B cell (primary cell): ENCODE data around the gene RAC2. TPM values are rescaled to one million over a fixed set of nuclear protein-coding genes. Genes with fewer than 3 reads are reported as not detected.

Experiments used
- ATAC-seq: fragments of 200-7000 bp; cut with Tn5 transposase; one replicate; pipeline ENCODE4 v1.10.0; 2021; ENCODE audit warnings: low read depth, mild to moderate bottlenecking, moderate number of reproducible peaks, moderate library complexity
- CTCF ChIA-PET: fragments of 350-600 bp; sonication (Branson Sonifier 250); formaldehyde crosslinking; loops from one replicate; lab custom pipeline; 2021; ENCODE audit warnings: antibody characterized with exemption, inconsistent platforms; lab: Charles Lee
- POLR2A ChIA-PET: fragments of 350-600 bp; sonication (Branson Sonifier 250); formaldehyde crosslinking; loops from one replicate; lab custom pipeline; 2021; ENCODE audit warnings: antibody characterized with exemption; lab: Charles Lee
- DNase-seq: peaks from one replicate; pipeline ENCODE4 v3.0.0; 2013
- H2AFZ ChIP-seq: 2 replicates; pipeline ENCODE4 v1.6.1; 2012; ENCODE audit warnings: mild to moderate bottlenecking, low read depth, low read length; ENCODE audit not compliant: insufficient read depth, poor library complexity, severe bottlenecking
- H3K27ac ChIP-seq, 2 donors: 1 replicate in 1 of 2; 2 replicates in 1 of 2; pipeline ENCODE4 v1.5.1; 2012 to 2013; ENCODE audit warnings: low read length in 2 of 2, mild to moderate bottlenecking in 2 of 2, moderate library complexity in 1 of 2
- H3K27me3 ChIP-seq, 4 experiments: fragments of 200-600 bp in 1 of 4; sonication (generic) in 1 of 4; replicated peaks in 1 of 4; 1 replicate in 2 of 4; 2 replicates in 2 of 4; pipeline versions ENCODE4 v1.6.1 to v1.7.0; 2013 to 2016; ENCODE audit warnings: low read length in 3 of 4, mild to moderate bottlenecking in 2 of 4, mixed read lengths in 1 of 4, moderate library complexity in 1 of 4; ENCODE audit not compliant: insufficient read depth in 4 of 4, control insufficient read depth in 3 of 4; ENCODE audit errors: control extremely low read depth in 1 of 4
- H3K36me3 ChIP-seq, 2 experiments: replicated peaks in 1 of 2; 1 replicate in 1 of 2; 2 replicates in 1 of 2; pipeline versions ENCODE4 v1.6.1 to v1.7.1; 2013; ENCODE audit warnings: low read length in 1 of 2; ENCODE audit not compliant: insufficient read depth in 2 of 2, control insufficient read depth in 1 of 2; ENCODE audit errors: control extremely low read depth in 1 of 2, extremely low read depth in 1 of 2
- H3K4me1 ChIP-seq, 2 donors: fragments of 200-600 bp in 1 of 2; sonication (generic) in 1 of 2; 1 replicate in 1 of 2; 2 replicates in 1 of 2; pipeline versions ENCODE4 v1.5.1 to v1.6.1; 2013 to 2017; ENCODE audit warnings: low read length in 2 of 2; ENCODE audit not compliant: control insufficient read depth in 2 of 2, insufficient read depth in 2 of 2
- H3K4me2 ChIP-seq: replicated peaks from 2 replicates; pipeline ENCODE3; 2012; ENCODE audit warnings: mild to moderate bottlenecking, low read depth, low read length; ENCODE audit not compliant: poor library complexity, severe bottlenecking
- H3K4me3 ChIP-seq, 5 experiments: fragments of 200-600 bp in 1 of 5; sonication (generic) in 1 of 5; 1 replicate in 3 of 5; 2 replicates in 2 of 5; pipeline versions ENCODE4 v1.5.1 to v1.7.0; 2011 to 2016; ENCODE audit warnings: low read length in 4 of 5, mild to moderate bottlenecking in 4 of 5, low read depth in 2 of 5, control low read depth in 1 of 5, moderate library complexity in 1 of 5; ENCODE audit not compliant: insufficient read depth in 1 of 5; ENCODE audit errors: control extremely low read depth in 1 of 5, extremely low read depth in 1 of 5
- H3K79me2 ChIP-seq: fragments of 200-600 bp; sonication (generic); one replicate; pipeline ENCODE4 v1.6.0; 2016; ENCODE audit warnings: low read length; ENCODE audit not compliant: control insufficient read depth, insufficient read depth
- H3K9ac ChIP-seq: fragments of 200-600 bp; sonication (generic); 2 replicates; pipeline ENCODE4 v1.6.1; 2017; ENCODE audit warnings: mild to moderate bottlenecking, low read length, moderate library complexity
- H3K9me3 ChIP-seq, 3 donors: one replicate each; pipeline versions ENCODE4 v1.6.1 to v1.7.1; 2013; ENCODE audit warnings: low read length in 2 of 3; ENCODE audit not compliant: control insufficient read depth in 2 of 3, insufficient read depth in 1 of 3; ENCODE audit errors: control extremely low read depth in 1 of 3
- H4K20me1 ChIP-seq: 2 replicates; pipeline ENCODE4 v1.6.0; 2012; ENCODE audit warnings: mild to moderate bottlenecking, low read length; ENCODE audit not compliant: insufficient read depth, control insufficient read depth, poor library complexity, severe bottlenecking
- H3K27ac Mint-ChIP-seq: one replicate; pipeline ENCODE4 v1.8.0; 2021; ENCODE audit warnings: mixed read lengths
- H3K27me3 Mint-ChIP-seq: one replicate; pipeline ENCODE4 v1.8.0; 2021; ENCODE audit warnings: mixed read lengths
- H3K4me1 Mint-ChIP-seq: one replicate; pipeline ENCODE4 v1.8.0; 2021; ENCODE audit warnings: mixed read lengths
- H3K4me3 Mint-ChIP-seq: one replicate; pipeline ENCODE4 v1.8.0; 2021; ENCODE audit warnings: mixed read lengths
- H3K9me3 Mint-ChIP-seq: one replicate; pipeline ENCODE4 v1.8.0; 2022; ENCODE audit warnings: mixed read lengths; ENCODE audit not compliant: insufficient read depth
- EZH2 ChIP-seq: IDR thresholded peaks from 2 replicates; pipeline ENCODE4 v1.6.1; 2012; ENCODE audit warnings: borderline replicate concordance, low read depth, mild to moderate bottlenecking, moderate library complexity, low read length; ENCODE audit not compliant: insufficient read depth, poor library complexity, severe bottlenecking
- WGBS: methylation state at CpG from one replicate; pipeline ENCODE4 v1.1.5; 2013; ENCODE audit warnings: missing lambda C conversion rate; ENCODE audit not compliant: insufficient coverage; 5-methylcytosine and 5-hydroxymethylcytosine counted together
- intact Hi-C: fragments of 100-400 bp; cut with micrococcal nuclease; formaldehyde crosslinking; loops from one replicate; pipeline ENCODE4 v1.10.0; 2022
- polyA plus RNA-seq: library from polyadenylated mRNA; depleted of rRNA; stranded (reverse); fragments of >200 nt; gene quantifications from 2 replicates; pipeline ENCODE4 v1.2.3, GENCODE V29; 2012
- total RNA-seq, 2 donors: library from RNA; stranded (reverse); fragments of 120-200 nt in 1 of 2; gene quantifications; 1 replicate in 1 of 2; 2 replicates in 1 of 2; pipeline versions ENCODE4 v1.2.3 to v1.2.4, GENCODE V29; 2013 to 2022
- TF ChIP-seq, protein P1 (sequence below): fragments of 200-600 bp; IDR thresholded peaks from one replicate; pipeline ENCODE4 v1.8.0; 2022; ENCODE audit warnings: antibody characterized with exemption, mild to moderate bottlenecking

RAC2 gene
- total and polyA plus RNA-seq, 2 donors (not counting 1 experiment from before 2014, with no cell fraction given), result 273 to 776 TPM

DNA sequence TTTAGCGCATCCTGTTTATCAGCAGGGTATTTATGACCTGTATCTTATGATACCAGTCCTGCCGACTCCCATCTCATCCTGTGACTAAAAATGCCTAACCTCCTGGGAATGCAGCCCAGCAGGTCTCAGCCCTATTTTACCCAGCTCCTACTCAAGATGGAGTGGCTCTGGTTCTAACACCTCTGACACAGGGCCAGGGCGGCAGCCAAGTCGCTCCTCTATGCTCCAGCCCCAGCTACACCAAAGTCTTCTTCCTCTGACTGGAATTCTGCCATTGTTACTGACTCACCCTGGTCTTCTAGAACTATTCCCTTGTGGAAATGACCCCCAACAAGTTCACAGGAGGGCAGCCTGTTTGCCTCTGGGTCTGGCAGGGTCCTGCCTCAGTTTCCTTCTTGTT is 48.1 kb downstream of the RAC2 start:
- intact Hi-C loops, result loop anchor here (5.0 kb wide), 1 partner anchor 219 kb away; no protein-coding TSS in a partner anchor
- Histone ChIP-seq H2AFZ (no peak overlapping the region), H3K36me3 (peaks cover 0 to 5% of the 10 kb centered on the region in 2 experiments), H3K4me1 (peaks cover 21 to 26% of the 10 kb centered on the region in 2 donors), H3K27ac (no peak overlapping the region), H3K27me3 (no peaks in the 10 kb centered on the region), H3K4me2 (no peak overlapping the region), H3K9ac (no peak overlapping the region), H3K79me2 (peaks cover 16% of the 10 kb centered on the region), H3K9me3 (no peaks in the 10 kb centered on the region), H3K4me3 (no peak overlapping the region), H4K20me1 (no peaks in the 10 kb centered on the region)
- TF ChIP-seq, protein P1, sequence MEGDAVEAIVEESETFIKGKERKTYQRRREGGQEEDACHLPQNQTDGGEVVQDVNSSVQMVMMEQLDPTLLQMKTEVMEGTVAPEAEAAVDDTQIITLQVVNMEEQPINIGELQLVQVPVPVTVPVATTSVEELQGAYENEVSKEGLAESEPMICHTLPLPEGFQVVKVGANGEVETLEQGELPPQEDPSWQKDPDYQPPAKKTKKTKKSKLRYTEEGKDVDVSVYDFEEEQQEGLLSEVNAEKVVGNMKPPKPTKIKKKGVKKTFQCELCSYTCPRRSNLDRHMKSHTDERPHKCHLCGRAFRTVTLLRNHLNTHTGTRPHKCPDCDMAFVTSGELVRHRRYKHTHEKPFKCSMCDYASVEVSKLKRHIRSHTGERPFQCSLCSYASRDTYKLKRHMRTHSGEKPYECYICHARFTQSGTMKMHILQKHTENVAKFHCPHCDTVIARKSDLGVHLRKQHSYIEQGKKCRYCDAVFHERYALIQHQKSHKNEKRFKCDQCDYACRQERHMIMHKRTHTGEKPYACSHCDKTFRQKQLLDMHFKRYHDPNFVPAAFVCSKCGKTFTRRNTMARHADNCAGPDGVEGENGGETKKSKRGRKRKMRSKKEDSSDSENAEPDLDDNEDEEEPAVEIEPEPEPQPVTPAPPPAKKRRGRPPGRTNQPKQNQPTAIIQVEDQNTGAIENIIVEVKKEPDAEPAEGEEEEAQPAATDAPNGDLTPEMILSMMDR, result no peak
- no peak for TF ChIP-seq EZH2
- CTCF ChIA-PET, result interaction anchor here (7.3 kb wide), 1 partner anchor 65 kb away, joined by 119 read pairs; no protein-coding TSS in a partner anchor
- H3K4me1 Mint-ChIP-seq, result peaks cover 31% of the 10 kb centered on the region
- H3K27me3 Mint-ChIP-seq, result no peaks in the 10 kb centered on the region
- POLR2A ChIA-PET, result no interaction called here
- H3K4me3 Mint-ChIP-seq, result no peak overlapping the region
- DNase-seq (no peak), ATAC-seq (no peak)
- 96% methylated on average over 4 of the region's 4 CpGs for WGBS
- H3K27ac Mint-ChIP-seq, result no peak overlapping the region
- no peaks in the 10 kb centered on the region for H3K9me3 Mint-ChIP-seq

- Mint-ChIP-seq H3K9me3 (no peaks in the 10 kb centered on the region), H3K4me1 (peaks cover 21% of the 10 kb centered on the region), H3K27ac (no peak overlapping the region), H3K4me3 (no peak overlapping the region), H3K27me3 (no peaks in the 10 kb centered on the region)
- Histone ChIP-seq H3K9me3 (no peaks in the 10 kb centered on the region), H3K9ac (no peak overlapping the region), H3K4me2 (no peak overlapping the region), H3K27me3 (no peaks in the 10 kb centered on the region), H3K4me3 (no peak overlapping the region), H3K79me2 (peaks cover 16% of the 10 kb centered on the region), H3K27ac (no peak overlapping the region), H2AFZ (no peak overlapping the region), H3K36me3 (peaks cover 0 to 5% of the 10 kb centered on the region in 2 experiments), H4K20me1 (no peaks in the 10 kb centered on the region), H3K4me1 (peaks cover 10 to 14% of the 10 kb centered on the region in 2 donors)
- WGBS, result 80% methylated on average over 1 of the region's 3 CpGs
- DNase-seq, result no peak
- CTCF ChIA-PET, result interaction anchor here (0.9 kb wide), 1 partner anchor 65 kb away, joined by 3 read pairs; no protein-coding TSS in a partner anchor
- no peak for ATAC-seq
- intact Hi-C loops, result loop anchor here (5.0 kb wide), 1 partner anchor 217 kb away; no protein-coding TSS in a partner anchor
- TF ChIP-seq, protein P1, result no peak
- no peak for TF ChIP-seq EZH2
- POLR2A ChIA-PET, result no interaction called here
These were observed 49.3 kb downstream of the RAC2 start for GRCh38 chr22:37194750-37195149.
